GM11168 (cell line): Measurements from ENCODE around the gene JCHAIN.
"Not testable (repeated sequence)": the region's sequence is repeated elsewhere in the genome, so short reads cannot be mapped to it uniquely, and the experiment has no call there.

Experiments used
- in situ Hi-C: fragments of 300-500 bp; cut with MboI; formaldehyde crosslinking; loops from one replicate; pipeline ENCODE4 v1.12.0; 2022; ENCODE audit warnings: low sequenced_read_pairs; ENCODE audit not compliant: unreplicated experiment

JCHAIN gene

GRCh38 chr4:70691661-70692060 lies 25.4 kb upstream of the JCHAIN start:
- in situ Hi-C loops = loop anchor here (5.0 kb wide), 1 partner anchor 89 kb away; no protein-coding TSS in a partner anchor

DNA sequence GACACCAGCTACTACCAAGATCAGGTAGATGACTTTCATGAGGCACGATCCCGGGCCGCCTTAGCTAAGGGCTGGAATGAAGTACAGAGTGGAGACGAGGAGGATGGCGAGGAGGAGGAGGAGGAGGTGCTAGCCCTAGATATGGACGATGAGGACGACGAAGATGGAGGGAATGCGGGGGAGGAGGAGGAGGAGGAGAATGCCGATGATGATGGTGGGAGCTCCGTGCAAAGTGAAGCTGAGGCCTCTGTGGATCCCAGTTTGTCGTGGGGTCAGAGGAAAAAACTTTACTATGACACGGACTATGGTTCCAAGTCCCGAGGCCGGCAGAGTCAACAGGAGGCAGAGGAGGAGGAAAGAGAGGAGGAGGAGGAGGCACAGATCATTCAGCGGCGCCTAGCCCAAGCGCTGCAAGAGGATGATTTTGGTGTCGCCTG lies 22.5 kb upstream of the JCHAIN start:
- in situ Hi-C loops = no loop called here

DNA sequence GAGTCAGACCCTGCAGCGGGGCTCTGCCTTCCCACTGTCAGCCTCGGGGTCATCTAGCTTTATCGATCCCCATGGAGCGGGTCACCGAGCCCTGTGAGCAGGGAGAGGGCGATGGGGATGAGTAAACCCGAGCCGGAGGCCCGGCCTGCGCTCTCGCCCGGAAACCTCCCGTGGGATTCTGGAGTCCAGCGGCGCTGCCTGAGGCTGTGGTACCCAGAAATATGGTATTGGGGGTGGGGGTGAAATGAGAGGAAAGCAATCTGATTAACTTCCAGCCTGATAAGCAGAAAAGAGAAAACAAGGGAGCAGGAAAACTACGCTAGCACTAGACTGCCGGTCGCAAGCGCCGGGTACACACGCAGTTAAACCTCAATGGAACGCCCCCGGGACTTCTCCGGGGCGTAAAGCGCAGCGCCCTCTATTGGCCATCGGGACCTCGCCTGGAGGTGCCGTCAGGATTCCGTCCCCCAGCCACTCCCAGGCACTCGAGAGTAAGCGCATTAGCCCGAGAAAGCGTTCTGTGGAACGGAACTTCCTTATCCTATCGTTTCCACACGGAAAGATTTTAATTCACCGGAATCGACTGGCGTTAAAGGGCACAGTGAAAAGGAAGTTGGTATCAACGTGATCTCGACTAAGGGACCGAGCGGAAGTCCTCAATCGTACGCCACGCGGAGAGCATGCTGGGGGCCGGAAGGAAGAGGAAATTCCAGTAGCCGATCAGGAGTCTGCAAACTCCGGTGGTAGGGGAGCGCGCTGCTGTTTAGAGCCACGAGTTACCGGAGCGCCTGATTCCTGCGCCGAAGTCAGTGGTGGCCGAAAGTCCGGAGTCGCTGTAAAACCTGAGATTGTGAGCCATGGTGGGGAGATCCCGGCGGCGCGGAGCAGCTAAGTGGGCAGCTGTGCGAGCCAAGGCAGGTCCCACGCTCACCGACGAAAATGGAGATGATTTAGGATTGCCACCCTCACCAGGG lies 21.8 kb upstream of the JCHAIN start, which contains the start of gene UTP3:
Gene UTP3 (plus strand): TSS at position 712 of the 974 bp plus-strand sequence. CDS start 146 bp downstream, at position 858.
- in situ Hi-C loops = no loop called here

DNA sequence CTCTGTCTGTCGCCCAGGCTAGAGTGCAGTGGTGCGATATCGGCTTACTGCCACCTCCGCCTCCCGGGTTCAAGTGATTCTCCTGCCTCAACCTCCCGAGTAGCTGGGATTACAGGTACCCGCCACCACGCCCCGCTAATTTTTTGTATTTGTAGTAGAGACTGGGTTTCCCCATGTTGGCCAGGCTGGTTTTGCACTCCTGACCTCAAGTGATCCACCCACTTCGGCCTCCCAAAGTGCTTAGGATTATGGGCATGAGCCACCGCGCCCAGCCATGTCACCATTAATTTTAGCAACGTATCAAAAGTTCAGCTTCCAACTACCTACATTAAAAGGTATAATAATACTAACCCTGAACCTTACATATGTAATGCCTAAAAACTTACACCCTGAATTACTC lies 21.1 kb upstream of the JCHAIN start:
- in situ Hi-C loops = no loop called here

- in situ Hi-C loops = not testable (repeated sequence)
Measured at GRCh38 chr4:70682142-70682541, 15.8 kb upstream of the JCHAIN start.

DNA sequence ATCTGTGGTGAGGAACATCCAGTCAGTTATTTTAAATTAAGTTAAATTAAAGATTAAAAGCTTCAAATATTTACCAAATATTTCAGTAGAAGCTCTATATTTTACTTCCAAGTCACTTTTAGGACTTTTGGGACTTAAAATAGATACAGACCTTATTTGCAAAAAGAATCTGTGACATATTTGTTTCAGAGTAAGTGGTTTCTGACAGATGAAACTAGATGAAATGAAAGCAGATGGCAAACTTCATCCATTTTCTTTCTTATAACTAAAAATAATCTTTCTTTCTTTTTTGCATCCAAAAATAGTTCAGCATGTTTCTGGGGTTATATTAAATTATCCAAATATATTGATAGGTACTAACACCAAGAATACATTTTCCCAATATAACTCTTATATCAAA lies 15.4 kb upstream of the JCHAIN start:
- in situ Hi-C loops = no loop called here

DNA sequence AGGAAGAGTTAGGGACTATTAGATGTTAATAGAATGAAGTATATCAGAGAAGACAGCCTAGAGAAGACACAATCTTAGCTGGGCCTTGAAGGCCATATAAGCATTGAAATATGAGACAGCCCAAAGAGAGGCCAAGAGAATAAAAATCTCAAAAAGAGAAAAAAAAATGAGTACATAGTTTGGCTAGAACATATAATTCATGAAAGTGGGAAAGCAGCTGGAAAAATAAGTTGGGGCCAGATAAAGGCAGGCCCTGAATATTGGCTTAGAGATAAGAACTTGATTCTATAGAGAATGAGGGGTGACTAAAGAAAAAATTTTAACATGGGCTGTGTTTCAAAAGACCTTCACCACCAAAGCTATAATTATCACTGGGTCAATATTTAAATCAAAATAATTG lies 14.6 kb upstream of the JCHAIN start:
- in situ Hi-C loops = no loop called here

DNA sequence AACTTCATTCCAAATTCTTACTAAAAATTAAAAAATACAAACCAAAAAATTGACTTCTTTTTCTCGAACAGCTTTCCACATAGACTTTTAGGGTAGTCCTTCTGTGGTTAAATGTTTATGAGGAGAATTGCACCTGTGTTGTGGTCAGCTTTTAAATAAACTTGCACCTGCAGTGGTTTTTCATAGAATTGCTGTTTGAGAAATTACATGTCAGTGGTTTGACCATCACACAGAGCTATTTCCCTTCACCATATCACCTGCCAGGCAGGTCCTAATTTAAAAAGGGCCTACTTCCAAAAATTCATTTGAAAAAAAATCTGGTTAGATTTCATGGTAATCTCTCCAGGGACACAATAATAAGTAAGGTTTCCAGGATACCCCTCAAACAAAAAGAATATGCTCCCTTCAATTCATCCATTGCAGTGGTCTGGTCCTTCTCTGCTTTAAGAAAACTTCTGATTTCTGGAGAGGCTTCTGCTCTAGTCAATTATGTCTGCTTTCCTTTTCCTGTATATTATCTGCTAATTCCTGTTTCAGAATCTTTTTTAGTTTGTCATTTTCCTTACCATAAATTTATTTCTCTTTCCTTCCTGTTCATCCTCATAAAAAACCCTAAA lies 12.2 kb upstream of the JCHAIN start:
- in situ Hi-C loops = no loop called here

DNA sequence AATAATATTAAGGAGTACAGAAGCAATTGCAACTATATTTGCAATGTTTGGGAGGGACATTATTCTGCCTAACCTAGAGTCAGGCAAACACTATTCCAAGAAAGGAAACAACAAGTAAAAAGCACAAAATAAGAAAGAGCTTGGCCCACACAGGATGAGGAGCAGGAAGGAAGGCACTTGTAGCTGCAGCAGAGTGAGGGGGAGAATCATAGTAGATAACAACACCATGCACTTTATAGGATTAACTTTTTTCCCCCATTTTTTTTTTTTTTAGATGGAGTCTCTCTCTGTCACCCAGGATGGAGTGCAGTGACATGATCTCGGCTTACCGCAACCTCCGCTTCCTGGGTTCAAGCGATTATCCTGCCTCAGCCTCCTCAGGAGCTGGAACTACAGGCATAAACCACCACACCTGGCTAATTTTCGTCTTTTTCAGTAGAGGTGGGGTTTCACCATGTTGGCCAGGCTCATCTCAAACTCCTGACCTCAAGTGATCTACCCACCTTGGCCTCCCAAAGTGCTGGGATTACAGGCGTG lies 10.3 kb upstream of the JCHAIN start:
- in situ Hi-C loops = no loop called here

DNA sequence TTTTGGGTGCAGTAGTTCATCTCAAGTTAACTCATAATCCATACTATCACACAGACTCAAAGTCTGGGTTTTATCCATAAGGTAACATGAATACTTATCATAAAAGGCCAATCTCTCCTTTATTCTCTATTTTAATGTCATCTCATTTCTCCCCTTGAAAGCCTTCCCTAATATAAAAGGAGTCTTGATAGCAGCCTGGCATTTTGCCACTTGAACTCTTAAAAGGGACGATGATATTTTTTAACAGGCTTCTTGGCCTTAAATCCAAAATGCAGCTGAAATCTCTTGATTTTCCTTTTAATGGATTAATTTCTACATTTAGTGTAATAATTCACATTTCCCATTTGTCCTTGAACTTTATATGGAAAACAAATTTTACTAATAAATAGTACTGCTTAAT lies 8.4 kb upstream of the JCHAIN start:
- in situ Hi-C loops = no loop called here

GRCh38 chr4:70674191-70674590 lies 7.9 kb upstream of the JCHAIN start:
- in situ Hi-C loops = no loop called here

- in situ Hi-C loops = no loop called here
Measured at GRCh38 chr4:70671091-70671490, 4.8 kb upstream of the JCHAIN start.

DNA sequence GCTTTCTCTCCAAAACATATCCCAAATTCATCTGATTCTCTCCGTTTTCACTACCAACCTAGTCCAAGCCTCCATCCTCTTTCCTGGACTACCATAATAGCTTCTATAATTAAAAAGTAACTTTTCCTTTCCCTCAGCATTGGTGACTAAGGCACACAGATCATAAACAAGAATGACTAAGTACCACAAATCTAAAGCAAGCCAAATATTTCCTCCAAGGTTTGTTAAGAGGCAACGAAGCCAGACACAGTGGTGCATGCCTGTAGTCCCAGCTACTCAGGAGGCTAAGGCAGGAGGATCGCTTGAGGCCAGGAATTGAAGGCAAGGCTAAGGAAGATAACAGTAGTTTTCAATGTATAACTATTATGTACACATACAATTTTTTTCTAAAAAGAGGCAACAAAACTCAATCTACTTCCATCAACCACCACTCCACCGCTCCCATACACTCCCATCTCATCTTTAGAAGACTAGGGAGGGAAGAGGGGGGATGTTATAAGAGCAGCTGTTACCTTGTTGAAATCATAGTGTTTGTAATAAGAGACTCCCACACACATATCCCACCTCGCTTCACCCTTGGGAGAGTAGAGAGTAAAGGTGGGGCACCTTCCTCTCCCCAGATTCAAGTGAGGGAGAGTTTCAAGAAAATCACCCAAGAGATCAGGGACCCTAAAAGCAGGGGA lies 4.2 kb upstream of the JCHAIN start:
- in situ Hi-C loops = no loop called here

DNA sequence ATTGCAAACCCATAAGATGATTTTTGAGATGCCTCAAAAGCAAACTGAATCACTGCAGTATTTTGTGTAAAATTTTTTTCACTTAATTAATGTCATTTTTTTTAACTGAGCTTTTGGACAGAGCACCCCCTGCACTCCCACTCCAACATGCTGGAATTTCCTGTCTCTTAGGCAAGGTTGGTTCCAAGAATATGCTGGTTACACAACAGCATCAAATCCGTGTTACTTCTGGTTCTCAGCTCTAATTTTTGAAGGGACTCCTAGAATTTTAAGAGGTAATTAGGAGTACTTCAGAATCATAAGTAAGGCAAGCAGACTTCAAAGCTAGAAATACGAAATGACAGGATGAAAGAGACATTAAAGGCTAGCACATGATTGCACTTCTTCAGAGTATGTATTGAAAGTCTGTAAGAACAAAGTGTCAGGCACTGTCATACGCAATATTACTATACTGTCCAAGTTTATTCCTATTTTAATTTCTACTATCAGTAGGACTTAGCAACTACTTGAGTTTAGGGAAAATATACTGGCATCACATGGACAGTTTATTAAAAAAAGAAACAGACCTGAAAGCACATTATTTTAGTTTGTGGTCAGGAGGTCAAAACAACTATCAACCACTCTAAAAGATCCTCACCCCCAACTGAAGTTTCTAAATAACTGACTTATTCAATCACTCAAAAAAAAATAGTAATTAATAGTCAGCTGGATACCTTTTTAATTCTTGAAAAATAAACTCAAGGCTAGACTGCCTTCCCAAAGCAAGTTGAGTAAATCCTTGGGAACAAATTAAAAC lies 1.6 kb upstream of the JCHAIN start:
- in situ Hi-C loops = no loop called here

- in situ Hi-C loops = not testable (repeated sequence)
Measured at GRCh38 chr4:70661309-70661922, 4.9 kb downstream of the JCHAIN start.

GRCh38 chr4:70660106-70660505 lies 6.2 kb downstream of the JCHAIN start:
- in situ Hi-C loops = no loop called here

GRCh38 chr4:70658418-70658817 lies 7.9 kb downstream of the JCHAIN start:
- in situ Hi-C loops = no loop called here

GRCh38 chr4:70657326-70657725 lies 9.0 kb downstream of the JCHAIN start:
- in situ Hi-C loops = no loop called here

GRCh38 chr4:70654605-70655011 lies 11.7 kb downstream of the JCHAIN start:
- in situ Hi-C loops = no loop called here
